Uterus (tissue), 4 donors: ENCODE data around the gene MSI2. TPM values are rescaled to one million over a fixed set of nuclear protein-coding genes. Genes with fewer than 3 reads are reported as not detected.

Experiments
- DNase-seq, 2 donors: peaks; one replicate each; pipeline ENCODE4 v3.0.0-alpha.2; 2019 to 2020
- H3K27ac ChIP-seq, 2 donors: fragments of 200-600 bp; sonication (generic); 1 replicate in 1 of 2; 2 replicates in 1 of 2; pipeline ENCODE4 v1.5.1; 2016 to 2018
- H3K27me3 ChIP-seq, 2 donors: fragments of 200-600 bp; sonication (generic); one replicate each; pipeline ENCODE4 v1.5.1; 2018 to 2019; ENCODE audit warnings: control low read depth in 1 of 2
- H3K36me3 ChIP-seq, 2 donors: fragments of 200-600 bp; sonication (generic); one replicate each; pipeline ENCODE4 v1.5.1; 2019; ENCODE audit warnings: control low read depth in 1 of 2
- H3K4me1 ChIP-seq, 2 donors: fragments of 200-600 bp; sonication (generic); one replicate each; pipeline ENCODE4 v1.5.1; 2018 to 2019; ENCODE audit warnings: control low read depth in 1 of 2
- H3K4me3 ChIP-seq, 2 donors: fragments of 200-600 bp; sonication (generic); 1 replicate in 1 of 2; 2 replicates in 1 of 2; pipeline ENCODE4 v1.5.1; 2018 to 2019; ENCODE audit warnings: mild to moderate bottlenecking in 1 of 2
- H3K9me3 ChIP-seq, 2 donors: fragments of 200-600 bp; sonication (generic); one replicate each; pipeline ENCODE4 v1.5.1; 2019; ENCODE audit warnings: control low read depth in 1 of 2
- CTCF ChIP-seq, 4 experiments: fragments of 200-600 bp in 2 of 4; fragments of 450-650 bp in 2 of 4; sonication (generic) in 2 of 4; IDR thresholded peaks; one replicate each; pipeline ENCODE4 v1.5.1; 2016 to 2019; ENCODE audit warnings: antibody characterized with exemption in 4 of 4, mild to moderate bottlenecking in 2 of 4, moderate library complexity in 1 of 4
- POLR2A ChIP-seq, 2 donors: fragments of 450-650 bp; IDR thresholded peaks; one replicate each; pipeline ENCODE4 v1.6.1; 2016; ENCODE audit warnings: antibody characterized with exemption in 2 of 2, mild to moderate bottlenecking in 1 of 2, moderate library complexity in 1 of 2
- intact Hi-C: fragments of 100-400 bp; cut with DNase I; formaldehyde crosslinking; loops from one replicate; pipeline ENCODE4 v1.15.1; 2023; ENCODE audit warnings: low total_unique reads
- total RNA-seq, 4 donors: library from RNA; depleted of rRNA in 3 of 4; stranded (reverse); fragments of >200 nt in 3 of 4; gene quantifications; one replicate each; pipeline versions ENCODE4 v1.1.0 to v1.2.4, GENCODE V29; 2014 to 2023
- donor health status: DM: yes; HTN: yes; CAD: no.

The MSI2 gene
- total RNA-seq, 4 donors from 2014 or later, result 13.2 to 60.8 (median 44.5) TPM

- H3K4me1 ChIP-seq, result no peaks in the 10 kb centered on the region
- DNase-seq, result peak; percentile 36 to 37
- H3K4me3 ChIP-seq, result no peak overlapping the region
- no peaks in the 10 kb centered on the region for H3K36me3 ChIP-seq
- TF ChIP-seq CTCF (IDR thresholded peaks at IDR 0.05) (no peak), POLR2A (IDR thresholded peaks at IDR 0.05) (no peak)
- no peaks in the 10 kb centered on the region for H3K27me3 ChIP-seq
- intact Hi-C loops, result no loop called here
- no peaks in the 10 kb centered on the region for H3K9me3 ChIP-seq
- H3K27ac ChIP-seq, result peak overlapping the region in 1 of 2 donors; percentile 40
Measured at GRCh38 chr17:57420734-57421717, 164.7 kb downstream of the MSI2 start.

GRCh38 chr17:57422574-57423164, 166.3 kb downstream of the MSI2 start:
- Histone ChIP-seq H3K9me3 (no peaks in the 10 kb centered on the region), H3K4me1 (no peaks in the 10 kb centered on the region), H3K27me3 (no peaks in the 10 kb centered on the region), H3K27ac (no peak overlapping the region), H3K36me3 (no peaks in the 10 kb centered on the region), H3K4me3 (no peak overlapping the region)
- no peak for DNase-seq
- intact Hi-C loops, result no loop called here
- no peak for TF ChIP-seq CTCF (IDR thresholded peaks at IDR 0.05)
- no peak for TF ChIP-seq POLR2A (IDR thresholded peaks at IDR 0.05)

DNA sequence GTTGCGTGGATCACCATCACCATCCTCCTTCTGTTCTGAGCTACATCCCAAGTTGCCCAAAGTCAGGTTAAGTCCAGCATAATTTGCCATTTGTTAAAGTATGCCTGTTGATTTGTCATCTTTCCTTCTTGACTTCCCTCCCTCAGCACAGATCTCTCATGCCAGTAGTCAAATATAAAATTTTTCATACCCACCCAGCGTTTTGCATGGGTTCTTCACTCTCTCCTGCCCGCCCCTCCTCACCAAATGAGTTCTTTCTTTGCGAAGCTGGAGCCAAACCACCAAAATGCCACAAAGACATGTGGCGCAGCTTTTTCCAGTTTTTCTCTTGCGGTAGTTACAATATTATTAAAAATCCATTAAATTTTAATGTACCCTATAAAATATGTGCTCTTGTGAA, 167.2 kb downstream of the MSI2 start:
- intact Hi-C loops, result no loop called here
- Histone ChIP-seq H3K27ac (no peak overlapping the region), H3K9me3 (no peaks in the 10 kb centered on the region), H3K36me3 (no peaks in the 10 kb centered on the region), H3K4me1 (no peaks in the 10 kb centered on the region), H3K27me3 (no peaks in the 10 kb centered on the region), H3K4me3 (no peak overlapping the region)
- DNase-seq, result no peak
- TF ChIP-seq POLR2A (IDR thresholded peaks at IDR 0.05) (no peak), CTCF (IDR thresholded peaks at IDR 0.05) (no peak)

DNA sequence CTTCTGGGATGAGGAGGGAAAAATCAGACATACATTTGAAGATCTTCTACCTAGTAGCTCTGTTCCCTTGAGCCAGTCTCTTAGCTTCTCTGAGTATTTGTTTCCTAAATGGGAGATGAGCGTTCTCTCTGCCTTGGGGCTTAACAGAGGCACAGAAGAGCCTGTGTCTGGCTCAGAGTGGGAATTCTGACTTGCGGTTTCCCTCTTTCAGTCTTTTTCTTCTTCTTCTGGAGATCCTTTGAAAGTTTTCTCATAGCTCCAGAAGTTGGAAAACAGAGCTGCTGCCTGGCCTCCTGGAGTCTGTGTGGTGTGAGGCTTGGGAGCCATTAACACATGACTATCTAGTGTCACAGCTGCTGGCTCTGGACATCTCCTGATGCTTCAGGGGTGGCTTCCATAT, 167.9 kb downstream of the MSI2 start:
- TF ChIP-seq CTCF (IDR thresholded peaks at IDR 0.05), result no peak
- no peak for TF ChIP-seq POLR2A (IDR thresholded peaks at IDR 0.05)
- Histone ChIP-seq H3K27me3 (no peaks in the 10 kb centered on the region), H3K4me1 (no peaks in the 10 kb centered on the region), H3K9me3 (no peaks in the 10 kb centered on the region), H3K4me3 (no peak overlapping the region), H3K36me3 (no peaks in the 10 kb centered on the region), H3K27ac (no peak overlapping the region)
- intact Hi-C loops, result no loop called here
- no peak for DNase-seq

- intact Hi-C loops, result no loop called here
- H3K4me3 ChIP-seq, result no peak overlapping the region
- no peak for TF ChIP-seq POLR2A (IDR thresholded peaks at IDR 0.05)
- TF ChIP-seq CTCF (IDR thresholded peaks at IDR 0.05), result no peak
Measured at GRCh38 chr17:57424777-57425188, 168.5 kb downstream of the MSI2 start.

More at GRCh38 chr17:57424777-57425188, 168.5 kb downstream of the MSI2 start:
- no peaks in the 10 kb centered on the region for H3K36me3 ChIP-seq
- no peak for DNase-seq
- H3K27ac ChIP-seq, result no peak overlapping the region
- no peaks in the 10 kb centered on the region for H3K27me3 ChIP-seq
- no peaks in the 10 kb centered on the region for H3K9me3 ChIP-seq
- no peaks in the 10 kb centered on the region for H3K4me1 ChIP-seq
